GM11168 (cell line): ENCODE data around the gene TERB1.

Experiments used
- in situ Hi-C: fragments of 300-500 bp; cut with MboI; formaldehyde crosslinking; loops from one replicate; pipeline ENCODE4 v1.12.0; 2022; ENCODE audit warnings: low sequenced_read_pairs; ENCODE audit not compliant: unreplicated experiment

TERB1 gene

GRCh38 chr16:66751303-66751991, 49.9 kb downstream of the TERB1 start, which contains the start of gene DYNC1LI2:
Gene DYNC1LI2, minus strand, starts transcription at chr16:66751609. Its CDS starts 18 bp downstream, at chr16:66751591.
- in situ Hi-C loops, result no loop called here

GRCh38 chr16:66751053-66751302, 50.4 kb downstream of the TERB1 start:
- in situ Hi-C loops, result no loop called here

GRCh38 chr16:66750279-66751052, 50.9 kb downstream of the TERB1 start:
- in situ Hi-C loops, result no loop called here

GRCh38 chr16:66746682-66747081, 54.7 kb downstream of the TERB1 start:
- in situ Hi-C loops, result no loop called here

GRCh38 chr16:66746048-66746447, 55.3 kb downstream of the TERB1 start:
- in situ Hi-C loops, result no loop called here

GRCh38 chr16:66741950-66742808, 59.2 kb downstream of the TERB1 start:
- in situ Hi-C loops, result no loop called here

GRCh38 chr16:66741169-66741900, 60.0 kb downstream of the TERB1 start:
- in situ Hi-C loops, result no loop called here

- in situ Hi-C loops, result no loop called here
Observed at GRCh38 chr16:66740533-66740932, 60.9 kb downstream of the TERB1 start.

GRCh38 chr16:66740010-66740409, 61.4 kb downstream of the TERB1 start:
- in situ Hi-C loops, result no loop called here

GRCh38 chr16:66735891-66736290, 65.5 kb downstream of the TERB1 start:
- in situ Hi-C loops, result no loop called here

- in situ Hi-C loops, result no loop called here
Observed at GRCh38 chr16:66731101-66731500, 70.3 kb downstream of the TERB1 start.

- in situ Hi-C loops, result no loop called here
Observed at GRCh38 chr16:66728804-66729203, 72.6 kb downstream of the TERB1 start.

- in situ Hi-C loops, result no loop called here
Observed at GRCh38 chr16:66728117-66728787, 73.1 kb downstream of the TERB1 start.

GRCh38 chr16:66720766-66721165, 80.6 kb downstream of the TERB1 start:
- in situ Hi-C loops, result no loop called here

- in situ Hi-C loops, result no loop called here
Observed at GRCh38 chr16:66719246-66719645, 82.1 kb downstream of the TERB1 start.

- in situ Hi-C loops, result no loop called here
Observed at GRCh38 chr16:66717776-66718175, 83.6 kb downstream of the TERB1 start.

GRCh38 chr16:66717112-66717675, 84.2 kb downstream of the TERB1 start:
- in situ Hi-C loops, result no loop called here

GRCh38 chr16:66714654-66715307, 86.6 kb downstream of the TERB1 start:
- in situ Hi-C loops, result no loop called here

- in situ Hi-C loops, result no loop called here
Observed at GRCh38 chr16:66714062-66714461, 87.3 kb downstream of the TERB1 start.
